Pancreas (tissue), 10 donors: Measurements from ENCODE around the gene RNASEL. TPM values are rescaled to one million over a fixed set of nuclear protein-coding genes. Genes with fewer than 3 reads are reported as not detected.
A peak's percentile ranks its signal among the peaks of the same experiment; 100 is the strongest.

ENCODE experiments used
- ATAC-seq, 4 donors: fragments of 200-7000 bp; cut with Tn5 transposase; one replicate each; pipeline versions ENCODE4 v1.8.0 to v1.9.1; 2020; ENCODE audit warnings: mild to moderate bottlenecking in 4 of 4, moderate library complexity in 4 of 4
- DNase-seq, 6 donors: peaks; one replicate each; pipeline ENCODE4 v3.0.0-alpha.2; 2020
- FAIRE-seq: peaks from 2 replicates; lab custom pipeline; 2012; peaks lifted over from hg19 to GRCh38; lab: Jason Lieb, UNC
- H3K27ac ChIP-seq, 4 donors: fragments of 200-600 bp; sonication (generic); 1 replicate in 3 of 4; 2 replicates in 1 of 4; pipeline versions ENCODE4 v1.5.0 to v1.8.0; 2020
- H3K27me3 ChIP-seq, 4 donors: fragments of 200-600 bp; one replicate each; pipeline ENCODE4 v1.8.0; 2021
- H3K36me3 ChIP-seq, 3 donors: fragments of 200-600 bp; sonication (generic) in 1 of 3; one replicate each; pipeline versions ENCODE4 v1.5.0 to v1.8.0; 2020 to 2021
- H3K4me1 ChIP-seq, 3 donors: fragments of 200-600 bp; one replicate each; pipeline ENCODE4 v1.8.0; 2021
- H3K4me3 ChIP-seq, 4 donors: fragments of 200-600 bp; sonication (generic) in 2 of 4; one replicate each; pipeline versions ENCODE4 v1.5.0 to v1.8.0; 2020 to 2021
- H3K9me3 ChIP-seq, 4 donors: fragments of 200-600 bp; one replicate each; pipeline ENCODE4 v1.8.0; 2021
- CTCF ChIP-seq, 4 donors: fragments of 200-600 bp; sonication (generic) in 3 of 4; IDR thresholded peaks; one replicate each; pipeline versions ENCODE4 v1.5.0 to v1.8.0; 2021; ENCODE audit warnings: antibody characterized with exemption in 4 of 4
- WGBS, 2 donors: extraction: QIAGEN DNeasy Blood & Tissue Kit; methylation state at CpG; one replicate each; pipeline ENCODE4 v1.1.7; 2013; 5-methylcytosine and 5-hydroxymethylcytosine counted together
- intact Hi-C, 3 donors: fragments of 100-400 bp; cut with DNase I; formaldehyde crosslinking; loops; one replicate each; pipeline versions ENCODE4 v1.11.1 to v1.14.2; 2022
- polyA plus RNA-seq, 2 donors: library from polyadenylated mRNA; stranded (reverse); fragments of 200-250 nt; gene quantifications; one replicate each; pipeline ENCODE4 v1.2.3, GENCODE V29; 2013
- total RNA-seq, 6 donors: library from RNA; stranded (reverse); fragmentation: NEBNext Ultra II Directional in 4 of 6; extraction: Animal tissue kit (Norgen Biotek cat#: 25700) in 4 of 6; gene quantifications; one replicate each; pipeline versions ENCODE4 v1.2.1 to v1.2.4, GENCODE V29; 2021 to 2023
- donor health status: healthy with polysubstance abuse.
- donor health status: DM: no; HTN: no; CAD: no; lungs with moderate emphysema.
- donor health status: DM: no; HTN: no; CAD: no.
- donor health status: control.
- donor health status: control.
- donor health status: Bipolar disorder and iron deficiency.
- donor health status: DM: yes; HTN: yes; CAD: no.
- donor health status: DM: no; HTN: no; CAD: no.
- donor health status: DM: no; HTN: no; CAD: no.
- donor health status: DM: yes; HTN: yes; CAD: no.

The RNASEL gene
- total and polyA plus RNA-seq, 8 donors: 1.1 to 7.0 (median 2.7) TPM

- peak within 1 kb of the TSS; percentile 19 to 54 (median 39) for H3K4me3 ChIP-seq
- H3K27ac ChIP-seq: no peak within 1 kb of the TSS
- intact Hi-C loops: loop anchor here in 1 of 3 donors (5.0 kb wide), 1 partner anchor 183 kb away; the partner anchor contains the start of gene NPL
- TF ChIP-seq CTCF (IDR thresholded peaks at IDR 0.05): no peak
- peak; percentile 96 to 98 (median 98) for ATAC-seq
- no peak for FAIRE-seq
- H3K36me3 ChIP-seq: no peaks in the 10 kb centered on the region
- peaks cover 0 to 13% (median 0%) of the 10 kb centered on the region in 3 donors for H3K4me1 ChIP-seq
- 4 to 5% methylated on average over 39 to 44 of the region's 44 CpGs for WGBS, 2 donors
- H3K27me3 ChIP-seq: no peaks in the 10 kb centered on the region
- peak; percentile 90 to 98 (median 95) for DNase-seq
- no peaks in the 10 kb centered on the region for H3K9me3 ChIP-seq
These were observed 15.4 kb upstream of the RNASEL start, which contains the start of gene RGS16 for GRCh38 chr1:182604175-182605164. Gene RGS16 (minus strand): TSS chr1:182604389. CDS start chr1:182604259, 130 bp downstream.

- intact Hi-C loops: loop anchor here in 1 of 3 donors (5.0 kb wide), 1 partner anchor 184 kb away; the partner anchor contains the start of gene NPL
- Histone ChIP-seq H3K27ac (no peak overlapping the region), H3K4me3 (peak overlapping the region; percentile 19 to 54 (median 39)), H3K36me3 (no peaks in the 10 kb centered on the region), H3K4me1 (peaks cover 0 to 13% (median 0%) of the 10 kb centered on the region in 3 donors), H3K9me3 (no peaks in the 10 kb centered on the region), H3K27me3 (no peaks in the 10 kb centered on the region)
- 6 to 8% methylated on average over 8 to 12 of the region's 12 CpGs for WGBS, 2 donors
- ATAC-seq (peak; percentile 33 to 41 (median 34)), DNase-seq (no peak), FAIRE-seq (no peak)
- no peak for TF ChIP-seq CTCF (IDR thresholded peaks at IDR 0.05)
These were observed 14.7 kb upstream of the RNASEL start for GRCh38 chr1:182603646-182604174.

- H3K27me3 ChIP-seq: no peaks in the 10 kb centered on the region
- DNase-seq (no peak), ATAC-seq (no peak), FAIRE-seq (no peak)
- no peaks in the 10 kb centered on the region for H3K9me3 ChIP-seq
- intact Hi-C loops: loop anchor here in 1 of 3 donors (5.0 kb wide), 1 partner anchor 184 kb away; the partner anchor contains the start of gene NPL
- no peaks in the 10 kb centered on the region for H3K36me3 ChIP-seq
- TF ChIP-seq CTCF (IDR thresholded peaks at IDR 0.05): no peak
- H3K4me1 ChIP-seq: peaks cover 0 to 13% (median 0%) of the 10 kb centered on the region in 3 donors
- no peak overlapping the region for H3K27ac ChIP-seq
- WGBS, 2 donors: 48 to 53% methylated on average over 10 of the region's 10 CpGs
- H3K4me3 ChIP-seq: peak overlapping the region in 2 of 4 donors; percentile 44 to 54
These were observed 14.0 kb upstream of the RNASEL start for GRCh38 chr1:182602935-182603645.

GRCh38 chr1:182601913-182602312 lies 12.9 kb upstream of the RNASEL start:
- H3K27ac ChIP-seq: peak overlapping the region in 1 of 4 donors; percentile 12
- no peak for TF ChIP-seq CTCF (IDR thresholded peaks at IDR 0.05)
- no peaks in the 10 kb centered on the region for H3K9me3 ChIP-seq
- H3K4me3 ChIP-seq: peak overlapping the region in 1 of 4 donors; percentile 14
- FAIRE-seq: no peak
- no peaks in the 10 kb centered on the region for H3K27me3 ChIP-seq
- peaks cover 0 to 13% (median 0%) of the 10 kb centered on the region in 3 donors for H3K4me1 ChIP-seq
- 48 to 50% methylated on average over 4 of the region's 4 CpGs for WGBS, 2 donors
- H3K36me3 ChIP-seq: no peaks in the 10 kb centered on the region
- ATAC-seq: no peak
- intact Hi-C loops: loop anchor here in 1 of 3 donors (5.0 kb wide), 1 partner anchor 185 kb away; the partner anchor contains the start of gene NPL
- DNase-seq: no peak
